ENCODE data around the gene ZBTB46. TPM values are rescaled to one million over a fixed set of nuclear protein-coding genes. Genes with fewer than 3 reads are reported as not detected.

ZBTB46 gene
- total RNA-seq, 1 experiment from 2014 or later, result 27.1 TPM

GRCh38 chr20:63750807-63751470 is 80.1 kb downstream of the ZBTB46 start:
- peaks cover 14 to 22% of the 10 kb centered on the region in 2 experiments for H3K4me1 Mint-ChIP-seq
- no peaks in the 10 kb centered on the region for H3K79me1 ChIP-seq (ENCODE audit: insufficient read depth, low read depth, low read length, poor library complexity, severe bottlenecking)
- H3K9me3 ChIP-seq (ENCODE audit: control insufficient read depth, low read depth, low read length), result no peaks in the 10 kb centered on the region
- H3K27ac ChIP-seq (ENCODE audit: insufficient read length, low read depth, low read length), result no peak overlapping the region
- H2BK12ac ChIP-seq (ENCODE audit: insufficient read length, low read depth, low read length), result no peak overlapping the region
- H3K4me3 Mint-ChIP-seq, result no peak overlapping the region
- no peaks in the 10 kb centered on the region for H3K27me3 ChIP-seq (ENCODE audit: insufficient read depth, low read length)
- no peak overlapping the region for H2BK20ac ChIP-seq (ENCODE audit: low read depth, low read length, poor library complexity, severe bottlenecking)
- no peaks in the 10 kb centered on the region for H3K23me2 ChIP-seq (ENCODE audit: insufficient read length, low read depth, low read length, poor library complexity, severe bottlenecking)
- TF ChIP-seq CTCF (conservative IDR thresholded peaks at IDR 0.05), result no peak
- H3K4ac ChIP-seq (ENCODE audit: low read depth, low read length), result no peak overlapping the region
- no peak overlapping the region for H3K56ac ChIP-seq (ENCODE audit: insufficient read length, low read depth, low read length)
- peak overlapping the region; percentile 23 to 84 (median 59); a peak in 4 of 7 replicates for H3K27ac Mint-ChIP-seq
- no peak overlapping the region for H4K5ac ChIP-seq (ENCODE audit: insufficient read length, low read depth, low read length)
- H3K14ac ChIP-seq (ENCODE audit: insufficient read depth, low read length), result no peak overlapping the region; the same call in 1 of the 2 replicates
- no peak overlapping the region for H2BK15ac ChIP-seq (ENCODE audit: low read depth, low read length)
- no CpG with 5 or more reads among the region's 26 CpGs for WGBS (ENCODE audit: extremely low coverage, insufficient read length, low lambda C conversion rate)
- peaks cover 0 to 2% (median 0%) of the 10 kb centered on the region in 3 experiments; a peak in 1 of 7 replicates for H3K36me3 Mint-ChIP-seq (ENCODE audit: insufficient read depth in 1 of 3, low read depth in 3 of 3)
- no peak overlapping the region for H3K9ac ChIP-seq (ENCODE audit: extremely low read depth, insufficient read length, low read length)
- no peak overlapping the region for H2BK120ac ChIP-seq (ENCODE audit: low read depth, low read length, poor library complexity, severe bottlenecking)
- peak; percentile 55 for DNase-seq
- no peak overlapping the region for H2BK5ac ChIP-seq (ENCODE audit: insufficient read length, low read length)
- H3K4me1 ChIP-seq (ENCODE audit: insufficient read depth, low read length), result no peaks in the 10 kb centered on the region; the same call in 1 of the 2 replicates
- H3K9me3 Mint-ChIP-seq, result no peaks in the 10 kb centered on the region
- H3T11ph ChIP-seq (ENCODE audit: low read length), result no peak overlapping the region
- H3K23ac ChIP-seq (ENCODE audit: insufficient read length, low read depth, low read length), result no peak overlapping the region
- H3K79me2 ChIP-seq (ENCODE audit: insufficient read depth, low read length), result no peaks in the 10 kb centered on the region
- H4K8ac ChIP-seq (replicated peaks; ENCODE audit: insufficient read length, low read depth, low read length), result no peak overlapping the region
- H4K20me1 ChIP-seq (ENCODE audit: control insufficient read depth, insufficient read depth, insufficient read length), result no peaks in the 10 kb centered on the region
- H2AFZ ChIP-seq (ENCODE audit: low read length), result no peak overlapping the region
- H3K4me2 ChIP-seq (ENCODE audit: insufficient read depth, insufficient read length, low read length), result no peak overlapping the region
- H3K27me3 Mint-ChIP-seq (ENCODE audit: low read depth), result no peaks in the 10 kb centered on the region
- H4K91ac ChIP-seq (ENCODE audit: insufficient read length, low read depth, low read length), result no peak overlapping the region
- no peak overlapping the region for H2AK5ac ChIP-seq (ENCODE audit: insufficient read length, low read length)
- peak overlapping the region; percentile 46 for H3K18ac ChIP-seq (ENCODE audit: insufficient read length, low read depth, low read length)
